ENCODE results near the gene CDH4. TPM values are rescaled to one million over a fixed set of nuclear protein-coding genes. Genes with fewer than 3 reads are reported as not detected.

CDH4 gene
- total and polyA plus RNA-seq, 2 of the 4 experiments (the other 2 are of a cell fraction) = 1.6 to 3.5 TPM

- Histone ChIP-seq H4K91ac (ENCODE audit: insufficient read depth, low read depth, low read length) (no peak overlapping the region), H2BK5ac (ENCODE audit: low read depth, low read length, poor library complexity, severe bottlenecking) (no peak overlapping the region), H2AK9ac (replicated peaks; ENCODE audit: low read depth, low read length, poor library complexity) (no peak overlapping the region), H4K20me1 (ENCODE audit: insufficient read depth, low read length) (no peaks in the 10 kb centered on the region), H4K5ac (ENCODE audit: low read depth, low read length) (no peak overlapping the region), H3K4me3 (ENCODE audit: insufficient read depth, low read depth, low read length) (no peak overlapping the region), H3K9me1 (ENCODE audit: insufficient read depth, low read length) (no peaks in the 10 kb centered on the region), H3K79me1 (ENCODE audit: low read depth in 1 of 2, low read length in 2 of 2) (no peaks in the 10 kb centered on the region), H2BK120ac (ENCODE audit: low read depth, low read length) (no peak overlapping the region), H2BK15ac (ENCODE audit: low read depth, low read length) (no peak overlapping the region), H3K9me3 (ENCODE audit: control insufficient read depth, insufficient read depth, low read length) (peaks cover 2% of the 10 kb centered on the region; the same call in 1 of the 2 replicates), H2AK5ac (ENCODE audit: low read depth, low read length) (no peak overlapping the region), H2AFZ (replicated peaks; ENCODE audit: low read length, poor library complexity) (no peak overlapping the region), H3K4ac (ENCODE audit: low read depth, low read length) (no peak overlapping the region), H3K23ac (ENCODE audit: low read depth, low read length) (no peak overlapping the region), H3K27me3 (ENCODE audit: control insufficient read depth, insufficient read depth, low read length) (no peaks in the 10 kb centered on the region), H3K27ac (ENCODE audit: insufficient read depth, low read length) (no peak overlapping the region), H3K4me2 (ENCODE audit: low read depth, low read length) (no peak overlapping the region), H3K9ac (ENCODE audit: low read depth, low read length) (no peak overlapping the region), H3K56ac (ENCODE audit: extremely low read depth, insufficient read depth, low read length) (no peak overlapping the region), H3K4me1 (ENCODE audit: control insufficient read depth, insufficient read depth, low read length) (no peaks in the 10 kb centered on the region), H3K14ac (replicated peaks; ENCODE audit: low read depth, low read length) (no peak overlapping the region), H2BK20ac (ENCODE audit: low read depth, low read length) (no peak overlapping the region), H4K8ac (ENCODE audit: low read depth in 2 of 2, low read length in 2 of 2) (no peak overlapping the region), H3K18ac (ENCODE audit: low read depth, low read length) (no peak overlapping the region), H3K36me3 (ENCODE audit: control insufficient read depth, insufficient read depth, low read length) (no peaks in the 10 kb centered on the region)
- dilution Hi-C loops (cut with HindIII; ENCODE audit: low sequenced_read_pairs, unreplicated experiment) = no loop called here
- DNase-seq = no peak
- ChIA-PET CTCF (no interaction called here), POLR2A (ENCODE audit: unreplicated experiment) (no interaction called here)
- in situ Hi-C loops (cut with MboI; ENCODE audit: low sequenced_read_pairs) = no loop called here
- intact Hi-C loops (cut with micrococcal nuclease) = no loop called here
- no TSS peak for BruUV-seq (replicated peaks)
- 75% methylated on average over 30 of the region's 53 CpGs; no CpG with 5 or more reads in 1 of the 2 experiments for WGBS, 2 experiments (ENCODE audit: extremely low coverage in 2 of 2, insufficient read length in 1 of 2)
- TF ChIP-seq MAZ (IDR thresholded peaks at IDR 0.05; ENCODE audit: borderline replicate concordance, low read depth, low read length) (no peak), FOS (IDR thresholded peaks at IDR 0.05; ENCODE audit: low read depth, low read length) (no peak), POLR2A (IDR thresholded peaks at IDR 0.05; ENCODE audit: low read depth, low read length) (no peak), CEBPB (IDR thresholded peaks at IDR 0.05; ENCODE audit: low read depth, low read length) (no peak), SMC3 (IDR thresholded peaks at IDR 0.05; ENCODE audit: low read depth, low read length) (no peak), USF2 (IDR thresholded peaks at IDR 0.05; ENCODE audit: low read depth, low read length) (no peak)
- TF ChIP-seq, protein P1, sequence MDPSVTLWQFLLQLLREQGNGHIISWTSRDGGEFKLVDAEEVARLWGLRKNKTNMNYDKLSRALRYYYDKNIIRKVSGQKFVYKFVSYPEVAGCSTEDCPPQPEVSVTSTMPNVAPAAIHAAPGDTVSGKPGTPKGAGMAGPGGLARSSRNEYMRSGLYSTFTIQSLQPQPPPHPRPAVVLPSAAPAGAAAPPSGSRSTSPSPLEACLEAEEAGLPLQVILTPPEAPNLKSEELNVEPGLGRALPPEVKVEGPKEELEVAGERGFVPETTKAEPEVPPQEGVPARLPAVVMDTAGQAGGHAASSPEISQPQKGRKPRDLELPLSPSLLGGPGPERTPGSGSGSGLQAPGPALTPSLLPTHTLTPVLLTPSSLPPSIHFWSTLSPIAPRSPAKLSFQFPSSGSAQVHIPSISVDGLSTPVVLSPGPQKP (IDR thresholded peaks at IDR 0.05; ENCODE audit: borderline replicate concordance, low read depth, low read length) = no peak
- no peak for ATAC-seq (ENCODE audit: low read depth)
Measured at GRCh38 chr20:61772828-61773631, 521.0 kb downstream of the CDH4 start.

Data from IMR-90 (cell line).